ENCODE results near the gene SETD4.

The SETD4 gene

DNA sequence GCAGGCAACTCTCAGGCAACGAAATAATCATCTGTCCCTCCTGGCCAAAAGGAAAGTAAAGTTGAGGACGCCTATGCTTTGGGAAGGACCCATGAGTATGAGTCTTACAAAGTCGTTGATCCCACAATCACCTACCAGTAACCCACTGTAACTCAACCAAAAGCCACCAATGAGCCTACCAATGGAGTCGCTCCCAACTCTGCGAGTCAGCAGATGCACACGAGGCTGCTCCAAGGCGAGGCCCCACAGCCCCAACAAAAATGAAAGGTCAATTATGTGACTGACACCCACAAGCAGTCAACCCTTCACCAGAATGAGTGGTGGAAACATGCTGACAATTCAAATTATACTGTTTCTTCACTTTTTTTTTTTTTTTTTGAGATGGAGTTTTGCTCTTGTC lies 12.0 kb downstream of the SETD4 start:
- DNase-seq (ENCODE audit: low read depth): no peak
- H3K4me3 ChIP-seq (ENCODE audit: low read depth, low read length): no peak overlapping the region
- TF ChIP-seq, protein P1, sequence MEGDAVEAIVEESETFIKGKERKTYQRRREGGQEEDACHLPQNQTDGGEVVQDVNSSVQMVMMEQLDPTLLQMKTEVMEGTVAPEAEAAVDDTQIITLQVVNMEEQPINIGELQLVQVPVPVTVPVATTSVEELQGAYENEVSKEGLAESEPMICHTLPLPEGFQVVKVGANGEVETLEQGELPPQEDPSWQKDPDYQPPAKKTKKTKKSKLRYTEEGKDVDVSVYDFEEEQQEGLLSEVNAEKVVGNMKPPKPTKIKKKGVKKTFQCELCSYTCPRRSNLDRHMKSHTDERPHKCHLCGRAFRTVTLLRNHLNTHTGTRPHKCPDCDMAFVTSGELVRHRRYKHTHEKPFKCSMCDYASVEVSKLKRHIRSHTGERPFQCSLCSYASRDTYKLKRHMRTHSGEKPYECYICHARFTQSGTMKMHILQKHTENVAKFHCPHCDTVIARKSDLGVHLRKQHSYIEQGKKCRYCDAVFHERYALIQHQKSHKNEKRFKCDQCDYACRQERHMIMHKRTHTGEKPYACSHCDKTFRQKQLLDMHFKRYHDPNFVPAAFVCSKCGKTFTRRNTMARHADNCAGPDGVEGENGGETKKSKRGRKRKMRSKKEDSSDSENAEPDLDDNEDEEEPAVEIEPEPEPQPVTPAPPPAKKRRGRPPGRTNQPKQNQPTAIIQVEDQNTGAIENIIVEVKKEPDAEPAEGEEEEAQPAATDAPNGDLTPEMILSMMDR (IDR thresholded peaks at IDR 0.05; ENCODE audit: control insufficient read depth, extremely low read depth, insufficient read depth): no peak

DNA sequence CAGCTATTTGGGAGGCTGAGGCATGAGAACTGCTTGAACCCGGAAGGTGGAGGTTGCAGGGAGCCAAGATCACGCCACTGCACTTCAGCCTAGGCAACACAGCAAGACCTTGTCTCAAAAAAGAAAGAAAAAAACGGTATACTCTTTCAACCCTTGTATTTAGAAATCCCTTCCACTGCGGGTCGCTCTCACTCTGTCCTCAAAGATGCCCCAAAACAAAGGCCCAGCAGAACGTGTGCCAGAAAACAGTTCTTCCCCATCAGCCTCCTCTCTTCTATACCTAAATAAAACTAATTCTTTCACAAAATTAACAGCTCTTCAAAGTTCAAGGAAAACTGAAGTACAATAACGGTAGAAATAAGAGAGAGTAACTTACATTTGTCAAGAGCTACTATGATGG lies 13.2 kb downstream of the SETD4 start:
- DNase-seq (ENCODE audit: low read depth): no peak
- no peak overlapping the region for H3K4me3 ChIP-seq (ENCODE audit: low read depth, low read length)
- TF ChIP-seq, protein P1 (IDR thresholded peaks at IDR 0.05; ENCODE audit: control insufficient read depth, extremely low read depth, insufficient read depth): no peak

DNA sequence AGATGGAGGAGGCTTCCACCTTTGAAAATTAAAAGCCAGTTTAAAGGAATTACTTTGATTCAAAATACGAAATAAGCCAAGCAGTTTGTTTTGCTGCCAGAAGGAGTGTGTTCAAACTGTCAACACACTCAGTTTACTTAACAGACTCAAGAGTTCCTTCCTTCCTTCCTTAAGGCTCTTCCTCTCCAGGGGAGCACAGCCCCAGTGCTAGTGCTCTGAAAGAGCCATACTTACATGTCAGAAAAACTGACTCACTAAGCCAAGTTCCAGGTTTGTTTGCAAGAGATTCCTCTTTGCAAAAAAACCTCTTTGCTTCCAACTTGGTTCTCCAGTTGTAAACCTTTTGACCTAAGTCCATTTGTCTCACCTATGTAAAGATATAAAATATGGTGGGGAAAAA lies 14.3 kb downstream of the SETD4 start:
- TF ChIP-seq, protein P1 (IDR thresholded peaks at IDR 0.05; ENCODE audit: control insufficient read depth, extremely low read depth, insufficient read depth): no peak
- H3K4me3 ChIP-seq (ENCODE audit: low read depth, low read length): no peak overlapping the region
- DNase-seq (ENCODE audit: low read depth): no peak

DNA sequence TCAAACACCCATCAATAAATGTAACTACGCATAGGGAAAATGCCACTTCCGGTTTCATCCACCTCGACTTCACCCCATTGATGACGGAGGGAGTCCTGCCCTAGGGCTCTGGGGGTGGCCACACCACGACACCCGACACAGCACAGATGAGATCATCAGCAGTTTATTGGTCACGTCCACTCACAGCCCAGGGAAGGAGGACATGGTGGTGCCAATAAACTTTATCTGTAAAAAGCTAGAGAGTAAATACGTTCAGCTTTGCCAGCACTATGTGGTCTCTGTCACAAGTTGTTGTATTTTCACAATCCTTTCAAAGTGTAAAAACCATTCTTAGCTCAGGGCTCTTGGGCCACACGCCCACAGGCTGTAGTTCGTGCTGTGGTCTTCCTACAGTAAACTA lies 16.3 kb downstream of the SETD4 start:
- H3K4me3 ChIP-seq (ENCODE audit: low read depth, low read length): no peak overlapping the region
- TF ChIP-seq, protein P1 (IDR thresholded peaks at IDR 0.05; ENCODE audit: control insufficient read depth, extremely low read depth, insufficient read depth): no peak

DNA sequence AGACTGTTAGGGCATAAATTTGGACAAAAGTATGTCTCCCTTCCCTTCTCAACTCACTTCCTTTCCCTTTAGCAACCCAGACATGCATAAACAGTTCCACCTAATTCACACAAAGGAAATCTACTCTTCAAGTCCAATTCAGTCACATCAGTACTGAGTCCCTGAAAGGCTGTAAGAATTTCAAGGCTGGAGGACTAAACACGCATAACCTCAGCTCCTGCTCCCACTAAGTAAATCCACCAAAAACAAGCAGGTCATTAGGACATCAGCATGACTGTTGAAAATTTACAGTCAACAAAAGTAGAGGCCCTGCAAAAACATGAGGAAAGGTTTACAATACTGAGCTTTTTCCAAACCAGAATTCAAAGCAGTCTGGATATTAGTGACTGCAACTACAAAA lies 18.4 kb downstream of the SETD4 start:
- no peak for DNase-seq (ENCODE audit: low read depth)
- H3K4me3 ChIP-seq (ENCODE audit: low read depth, low read length): no peak overlapping the region
- TF ChIP-seq, protein P1 (IDR thresholded peaks at IDR 0.05; ENCODE audit: control insufficient read depth, extremely low read depth, insufficient read depth): no peak

More for the DNA sequence above, 16.3 kb downstream of the SETD4 start:
- peak; percentile 82 for DNase-seq (ENCODE audit: low read depth)

DNA sequence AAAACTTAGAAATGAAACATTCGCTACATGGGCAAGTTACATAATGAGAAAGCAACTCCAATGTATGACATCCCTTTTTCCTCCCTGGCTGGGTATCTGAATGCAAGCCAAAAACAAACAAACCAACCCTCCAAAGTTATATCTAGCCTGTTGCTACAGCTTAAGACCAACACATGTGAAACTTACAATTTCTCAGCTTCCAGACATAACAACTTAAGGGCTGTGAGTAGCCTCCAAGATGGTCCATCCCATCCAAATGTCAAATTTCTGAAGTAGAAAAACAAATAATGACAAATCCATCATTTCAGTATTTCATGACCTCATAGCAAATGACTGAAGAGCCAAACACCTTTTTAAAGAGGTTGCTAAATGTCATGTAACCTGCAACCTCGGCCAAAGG lies 19.9 kb downstream of the SETD4 start:
- TF ChIP-seq, protein P1 (IDR thresholded peaks at IDR 0.05; ENCODE audit: control insufficient read depth, extremely low read depth, insufficient read depth): no peak
- DNase-seq (ENCODE audit: low read depth): no peak

DNA sequence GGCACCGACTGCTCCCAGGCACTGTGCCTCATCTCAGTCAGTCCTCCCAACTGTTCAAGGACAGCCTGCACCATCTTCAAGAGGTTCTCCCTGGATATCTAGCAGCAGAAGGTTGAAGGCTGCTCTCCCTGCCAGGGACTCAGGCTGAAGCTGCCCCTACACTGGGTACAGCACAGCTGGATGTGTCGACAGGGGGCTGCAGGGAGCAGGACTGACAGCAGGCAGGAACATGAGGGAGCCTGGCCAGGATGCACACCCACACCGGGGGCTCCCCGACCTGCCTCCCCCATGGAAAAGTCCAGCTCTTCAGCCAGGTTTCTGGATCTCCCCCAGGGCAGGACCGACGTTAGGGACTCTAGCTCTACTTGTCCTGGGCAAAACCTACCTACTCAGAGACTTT lies 20.5 kb downstream of the SETD4 start:
- H3K4me3 ChIP-seq (ENCODE audit: low read depth, low read length): no peak overlapping the region
- DNase-seq (ENCODE audit: low read depth): no peak
- TF ChIP-seq, protein P1 (IDR thresholded peaks at IDR 0.05; ENCODE audit: control insufficient read depth, extremely low read depth, insufficient read depth): no peak

More for the DNA sequence above, 19.9 kb downstream of the SETD4 start:
- no peak overlapping the region for H3K4me3 ChIP-seq (ENCODE audit: low read depth, low read length)
